ENCODE measurements around the gene HEXD.
"Not testable (repeated sequence)": the region's sequence is repeated elsewhere in the genome, so short reads cannot be mapped to it uniquely, and the experiment has no call there.

The HEXD gene

GRCh38 chr17:82442643-82443464, 24.7 kb downstream of the HEXD start:
- no peak for DNase-seq

GRCh38 chr17:82443465-82444283, 25.5 kb downstream of the HEXD start:
- no peak for DNase-seq

- no peak for DNase-seq
Measured at GRCh38 chr17:82444284-82444893, 26.2 kb downstream of the HEXD start.

GRCh38 chr17:82444941-82445521, 26.9 kb downstream of the HEXD start:
- DNase-seq = no peak

GRCh38 chr17:82445542-82445941, 27.4 kb downstream of the HEXD start:
- no peak for DNase-seq

GRCh38 chr17:82446124-82446523, 28.0 kb downstream of the HEXD start:
- no peak for DNase-seq

GRCh38 chr17:82446649-82447048, 28.5 kb downstream of the HEXD start:
- no peak for DNase-seq

- no peak for DNase-seq
Measured at GRCh38 chr17:82447876-82448275, 29.7 kb downstream of the HEXD start.

GRCh38 chr17:82449131-82449882, 31.2 kb downstream of the HEXD start:
- peak; percentile 65 for DNase-seq

GRCh38 chr17:82449883-82450356, 31.8 kb downstream of the HEXD start:
- peak; percentile 62 for DNase-seq

- DNase-seq = peak; percentile 94
Measured at GRCh38 chr17:82450357-82451106, 32.4 kb downstream of the HEXD start, which contains the start of gene CYBC1. TSS of gene CYBC1 (minus strand) at chr17:82450752. CDS start at chr17:82449254, 1,498 bp downstream.

GRCh38 chr17:82452162-82452561, 34.0 kb downstream of the HEXD start:
- no peak for DNase-seq

GRCh38 chr17:82453151-82453550, 35.0 kb downstream of the HEXD start:
- not testable (repeated sequence) for DNase-seq

GRCh38 chr17:82453706-82454105, 35.6 kb downstream of the HEXD start:
- DNase-seq = not testable (repeated sequence)

GRCh38 chr17:82457073-82457928, 39.2 kb downstream of the HEXD start:
- no peak for DNase-seq

- DNase-seq = no peak
Measured at GRCh38 chr17:82457929-82458178, 39.7 kb downstream of the HEXD start.

- peak; percentile 96 for DNase-seq
Measured at GRCh38 chr17:82458179-82458884, 40.2 kb downstream of the HEXD start, which contains the start of gene NARF. TSS of gene NARF (plus strand) at chr17:82458741. CDS start at chr17:82458804, 63 bp downstream.

- DNase-seq = peak; percentile 19
Measured at GRCh38 chr17:82458885-82459424, 40.8 kb downstream of the HEXD start.

- DNase-seq = not testable (repeated sequence)
Measured at GRCh38 chr17:82459936-82460335, 41.8 kb downstream of the HEXD start.

Data from activated naive CD4-positive, alpha-beta T cell treated with Interleukin-2 at 50 U/mL for 16 hours (primary cell).